HCT116 (cell line): ENCODE results near the gene SLC6A11. TPM values are rescaled to one million over a fixed set of nuclear protein-coding genes. Genes with fewer than 3 reads are reported as not detected.

Experiments used
- ATAC-seq: fragments of 200-7000 bp; cut with Tn5 transposase; 2 replicates; pipeline ENCODE4 v1.9.1; 2020; ENCODE audit warnings: mild to moderate bottlenecking, moderate library complexity
- BruUV-seq: library from RNA; stranded (reverse); fragments of 400-500 nt; replicated peaks from 2 replicates; lab custom pipeline; 2021; lab: Mats Ljungman, UMichigan
- CTCF ChIA-PET: fragments of 300-600 bp; sonication (Branson Sonifier 250); formaldehyde crosslinking; loops from one replicate; lab custom pipeline; 2021; ENCODE audit warnings: antibody characterized with exemption; lab: Charles Lee
- POLR2A ChIA-PET: fragments of 300-600, 350-600 bp; sonication (Branson Sonifier 250); formaldehyde crosslinking; loops from one replicate; lab custom pipeline; 2021; ENCODE audit warnings: antibody characterized with exemption; lab: Charles Lee
- RAD21 ChIA-PET, 2 experiments: fragments of 300-600 bp; sonication (Branson Sonifier 250); formaldehyde crosslinking; loops; one replicate each; lab custom pipeline; 2023; ENCODE audit warnings: low total read pairs in 2 of 2; ENCODE audit not compliant: uncharacterized antibody in 2 of 2, unreplicated experiment in 2 of 2, low non-redundant PET in 1 of 2; lab: Charles Lee
- DNase-seq: peaks from one replicate; pipeline ENCODE4 v3.0.0-alpha.2; 2010; ENCODE audit warnings: low read depth, low spot score
- H2AFZ ChIP-seq: fragments of 200-600 bp; shearing (Covaris generic), sonication (generic); 2 replicates; pipeline ENCODE4 v1.6.1; 2017; ENCODE audit warnings: low read depth, mixed run types, mixed read lengths, antibody characterized with exemption, low read length; ENCODE audit not compliant: poor library complexity, severe bottlenecking
- H3K27ac ChIP-seq: 2 replicates; pipeline ENCODE4 v1.5.1; 2012; ENCODE audit warnings: low read depth, low read length
- H3K27me3 ChIP-seq: fragments of 200-600 bp; sonication (generic); 2 replicates; pipeline ENCODE4 v1.6.1; 2016; ENCODE audit warnings: mixed run types, low read length, mixed read lengths; ENCODE audit not compliant: insufficient read depth
- H3K36me3 ChIP-seq, 2 experiments: fragments of 200-500 bp in 1 of 2; fragments of 200-600 bp in 1 of 2; sonication (Bioruptor generic) in 1 of 2; sonication (generic) in 1 of 2; 2 replicates each; pipeline versions ENCODE4 v1.5.1 to v1.6.1; 2014 to 2016; ENCODE audit warnings: low read length in 2 of 2, inconsistent platforms in 1 of 2, mixed read lengths in 1 of 2, mixed run types in 1 of 2; ENCODE audit not compliant: insufficient read depth in 2 of 2, control insufficient read depth in 1 of 2
- H3K4me1 ChIP-seq, 2 experiments: fragments of 200-600 bp in 1 of 2; sonication (generic) in 1 of 2; 2 replicates each; pipeline versions ENCODE4 v1.5.1 to v1.6.1; 2012 to 2017; ENCODE audit warnings: low read length in 2 of 2, inconsistent platforms in 1 of 2, mild to moderate bottlenecking in 1 of 2, mixed read lengths in 1 of 2, mixed run types in 1 of 2, moderate library complexity in 1 of 2; ENCODE audit not compliant: insufficient read depth in 2 of 2, control insufficient read depth in 1 of 2
- H3K4me2 ChIP-seq: fragments of 200-600 bp; sonication (generic); 2 replicates; pipeline ENCODE4 v1.6.1; 2017; ENCODE audit warnings: mixed run types, low read length, mixed read lengths
- H3K4me3 ChIP-seq, 2 experiments: fragments of 200-600 bp in 1 of 2; sonication (generic) in 1 of 2; replicated peaks in 1 of 2; 2 replicates each; pipeline ENCODE4 v1.5.1; 2011 to 2016; ENCODE audit warnings: low read length in 2 of 2, control low read depth in 1 of 2, low read depth in 1 of 2, mild to moderate bottlenecking in 1 of 2, mixed read lengths in 1 of 2, mixed run types in 1 of 2
- H3K79me2 ChIP-seq: fragments of 200-600 bp; sonication (generic); 2 replicates; pipeline ENCODE4 v1.6.1; 2017; ENCODE audit warnings: mild to moderate bottlenecking, mixed run types, low read length, moderate library complexity, mixed read lengths; ENCODE audit not compliant: insufficient read depth
- H3K9ac ChIP-seq: fragments of 200-600 bp; sonication (generic); 2 replicates; pipeline ENCODE4 v1.6.1; 2016; ENCODE audit warnings: low read length, mixed read lengths
- H3K9me2 ChIP-seq: fragments of 200-600 bp; sonication (generic), shearing (Covaris generic); 2 replicates; pipeline ENCODE4 v1.6.1; 2017; ENCODE audit warnings: mixed run types, mild to moderate bottlenecking, moderate library complexity; ENCODE audit not compliant: insufficient read depth
- H3K9me3 ChIP-seq, 2 experiments: fragments of 200-500 bp in 1 of 2; fragments of 200-600 bp in 1 of 2; sonication (Bioruptor generic) in 1 of 2; sonication (generic) in 1 of 2; 2 replicates each; pipeline ENCODE4 v1.6.1; 2014 to 2017; ENCODE audit warnings: low read length in 2 of 2, mixed read lengths in 2 of 2, inconsistent platforms in 1 of 2, low read depth in 1 of 2, mild to moderate bottlenecking in 1 of 2, mixed run types in 1 of 2, moderate library complexity in 1 of 2; ENCODE audit not compliant: control insufficient read depth in 1 of 2, insufficient read depth in 1 of 2
- H4K20me1 ChIP-seq: fragments of 200-600 bp; sonication (generic), shearing (Covaris generic); 2 replicates; pipeline ENCODE4 v1.6.1; 2017; ENCODE audit warnings: mixed run types, mild to moderate bottlenecking, moderate library complexity; ENCODE audit not compliant: insufficient read depth
- CBX3 ChIP-seq: IDR thresholded peaks from 2 replicates; pipeline ENCODE4 v1.6.1; 2012; ENCODE audit warnings: low read depth
- CEBPB ChIP-seq: IDR thresholded peaks from 2 replicates; pipeline ENCODE4 v1.6.1; 2012; ENCODE audit warnings: low read depth
- EGR1 ChIP-seq: IDR thresholded peaks from 2 replicates; pipeline ENCODE4 v1.6.1; 2012; ENCODE audit warnings: low read depth
- ELF1 ChIP-seq: IDR thresholded peaks from 2 replicates; pipeline ENCODE4 v1.6.1; 2012; ENCODE audit warnings: low read depth, borderline replicate concordance
- EZH2 ChIP-seq: fragments of 200-600 bp; sonication (generic); IDR thresholded peaks from 2 replicates; pipeline ENCODE4 v1.6.1; 2017; ENCODE audit warnings: antibody characterized with exemption, mixed run types
- FOSL1 ChIP-seq: IDR thresholded peaks from 2 replicates; pipeline ENCODE4 v1.6.1; 2012; ENCODE audit warnings: low read depth
- JUND ChIP-seq: IDR thresholded peaks from 2 replicates; pipeline ENCODE4 v1.6.1; 2012
- POLR2A ChIP-seq: IDR thresholded peaks from 2 replicates; pipeline ENCODE4 v1.7.0; 2011; ENCODE audit warnings: borderline replicate concordance; ENCODE audit not compliant: insufficient read depth, insufficient read length; ENCODE audit errors: extremely low read depth
- POLR2AphosphoS5 ChIP-seq: IDR thresholded peaks from 2 replicates; pipeline ENCODE4 v1.6.1; 2011; ENCODE audit warnings: mild to moderate bottlenecking, low read depth, low read length, moderate library complexity
- SIN3A ChIP-seq: IDR thresholded peaks from 2 replicates; pipeline ENCODE4 v1.6.1; 2012; ENCODE audit warnings: low read depth
- SP1 ChIP-seq: IDR thresholded peaks from 2 replicates; pipeline ENCODE4 v1.6.1; 2012; ENCODE audit warnings: low read depth
- SRF ChIP-seq: IDR thresholded peaks from 2 replicates; pipeline ENCODE4 v1.6.1; 2012; ENCODE audit warnings: low read depth
- ZNF274 ChIP-seq: fragments of 200-500 bp; sonication (Bioruptor generic); IDR thresholded peaks from 2 replicates; pipeline ENCODE4 v1.6.1; 2014; ENCODE audit warnings: mild to moderate bottlenecking, low read depth, low read length, inconsistent platforms
- intact Hi-C: fragments of 100-400 bp; cut with micrococcal nuclease; formaldehyde crosslinking; loops from 2 replicates; pipeline ENCODE4 v1.10.0; 2022
- total RNA-seq: library from RNA; stranded (reverse); gene quantifications from one replicate; pipeline ENCODE4 v1.2.1, GENCODE V29; 2021; ENCODE audit not compliant: unreplicated experiment
- TF ChIP-seq, protein P1 (sequence below): IDR thresholded peaks from 2 replicates; pipeline ENCODE4 v1.6.1; 2012
- TF ChIP-seq, protein P2 (sequence below): IDR thresholded peaks from 2 replicates; pipeline ENCODE4 v1.6.1; 2011; ENCODE audit warnings: mild to moderate bottlenecking, low read length, moderate library complexity; ENCODE audit not compliant: insufficient replicate concordance; ENCODE audit errors: extremely low read depth
- TF ChIP-seq, protein P3 (sequence below): IDR thresholded peaks from 2 replicates; pipeline ENCODE4 v1.6.1; 2012; ENCODE audit warnings: low read depth

Gene SLC6A11
- total RNA-seq, 1 experiment from 2014 or later = not detected

DNA sequence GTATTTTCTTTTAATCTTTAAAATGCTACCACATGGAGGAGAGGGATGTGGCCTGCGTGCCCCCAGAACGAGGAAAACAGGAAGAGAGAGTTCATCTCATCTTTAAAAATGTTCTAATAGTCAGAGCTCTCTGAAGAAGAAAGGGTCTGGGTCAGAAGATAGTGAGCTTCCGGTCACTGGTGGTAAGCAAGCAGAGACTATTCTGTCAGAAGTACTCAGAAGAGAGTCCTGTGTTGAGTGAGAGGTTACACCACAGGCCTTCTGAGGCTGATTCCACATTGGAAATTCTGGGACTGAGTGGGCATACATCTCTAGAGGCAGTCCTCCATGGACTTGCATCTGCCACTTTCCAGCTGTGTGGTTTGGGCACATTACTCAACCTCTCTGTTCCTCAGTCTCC, 94.3 kb downstream of the SLC6A11 start:
- no TSS peak for BruUV-seq
- DNase-seq (no peak), ATAC-seq (no peak)
- H3K27me3 ChIP-seq = peaks cover 3% of the 10 kb centered on the region; the same call in 1 of the 2 replicates
- ChIA-PET CTCF (no interaction called here), RAD21 (no interaction called here), POLR2A (no interaction called here)
- intact Hi-C loops = no loop called here
- no peaks in the 10 kb centered on the region for H3K9me2 ChIP-seq
- no peaks in the 10 kb centered on the region for H4K20me1 ChIP-seq
- H3K79me2 ChIP-seq = no peaks in the 10 kb centered on the region
- TF ChIP-seq CBX3 = no peak
- TF ChIP-seq FOSL1 = no peak
- no peak for TF ChIP-seq ZNF274
- TF ChIP-seq SRF = no peak
- TF ChIP-seq, protein P1, sequence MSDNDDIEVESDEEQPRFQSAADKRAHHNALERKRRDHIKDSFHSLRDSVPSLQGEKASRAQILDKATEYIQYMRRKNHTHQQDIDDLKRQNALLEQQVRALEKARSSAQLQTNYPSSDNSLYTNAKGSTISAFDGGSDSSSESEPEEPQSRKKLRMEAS = no peak
- no peak for TF ChIP-seq ELF1
- TF ChIP-seq, protein P2, sequence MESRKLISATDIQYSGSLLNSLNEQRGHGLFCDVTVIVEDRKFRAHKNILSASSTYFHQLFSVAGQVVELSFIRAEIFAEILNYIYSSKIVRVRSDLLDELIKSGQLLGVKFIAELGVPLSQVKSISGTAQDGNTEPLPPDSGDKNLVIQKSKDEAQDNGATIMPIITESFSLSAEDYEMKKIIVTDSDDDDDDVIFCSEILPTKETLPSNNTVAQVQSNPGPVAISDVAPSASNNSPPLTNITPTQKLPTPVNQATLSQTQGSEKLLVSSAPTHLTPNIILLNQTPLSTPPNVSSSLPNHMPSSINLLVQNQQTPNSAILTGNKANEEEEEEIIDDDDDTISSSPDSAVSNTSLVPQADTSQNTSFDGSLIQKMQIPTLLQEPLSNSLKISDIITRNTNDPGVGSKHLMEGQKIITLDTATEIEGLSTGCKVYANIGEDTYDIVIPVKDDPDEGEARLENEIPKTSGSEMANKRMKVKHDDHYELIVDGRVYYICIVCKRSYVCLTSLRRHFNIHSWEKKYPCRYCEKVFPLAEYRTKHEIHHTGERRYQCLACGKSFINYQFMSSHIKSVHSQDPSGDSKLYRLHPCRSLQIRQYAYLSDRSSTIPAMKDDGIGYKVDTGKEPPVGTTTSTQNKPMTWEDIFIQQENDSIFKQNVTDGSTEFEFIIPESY = no peak
- TF ChIP-seq, protein P3, sequence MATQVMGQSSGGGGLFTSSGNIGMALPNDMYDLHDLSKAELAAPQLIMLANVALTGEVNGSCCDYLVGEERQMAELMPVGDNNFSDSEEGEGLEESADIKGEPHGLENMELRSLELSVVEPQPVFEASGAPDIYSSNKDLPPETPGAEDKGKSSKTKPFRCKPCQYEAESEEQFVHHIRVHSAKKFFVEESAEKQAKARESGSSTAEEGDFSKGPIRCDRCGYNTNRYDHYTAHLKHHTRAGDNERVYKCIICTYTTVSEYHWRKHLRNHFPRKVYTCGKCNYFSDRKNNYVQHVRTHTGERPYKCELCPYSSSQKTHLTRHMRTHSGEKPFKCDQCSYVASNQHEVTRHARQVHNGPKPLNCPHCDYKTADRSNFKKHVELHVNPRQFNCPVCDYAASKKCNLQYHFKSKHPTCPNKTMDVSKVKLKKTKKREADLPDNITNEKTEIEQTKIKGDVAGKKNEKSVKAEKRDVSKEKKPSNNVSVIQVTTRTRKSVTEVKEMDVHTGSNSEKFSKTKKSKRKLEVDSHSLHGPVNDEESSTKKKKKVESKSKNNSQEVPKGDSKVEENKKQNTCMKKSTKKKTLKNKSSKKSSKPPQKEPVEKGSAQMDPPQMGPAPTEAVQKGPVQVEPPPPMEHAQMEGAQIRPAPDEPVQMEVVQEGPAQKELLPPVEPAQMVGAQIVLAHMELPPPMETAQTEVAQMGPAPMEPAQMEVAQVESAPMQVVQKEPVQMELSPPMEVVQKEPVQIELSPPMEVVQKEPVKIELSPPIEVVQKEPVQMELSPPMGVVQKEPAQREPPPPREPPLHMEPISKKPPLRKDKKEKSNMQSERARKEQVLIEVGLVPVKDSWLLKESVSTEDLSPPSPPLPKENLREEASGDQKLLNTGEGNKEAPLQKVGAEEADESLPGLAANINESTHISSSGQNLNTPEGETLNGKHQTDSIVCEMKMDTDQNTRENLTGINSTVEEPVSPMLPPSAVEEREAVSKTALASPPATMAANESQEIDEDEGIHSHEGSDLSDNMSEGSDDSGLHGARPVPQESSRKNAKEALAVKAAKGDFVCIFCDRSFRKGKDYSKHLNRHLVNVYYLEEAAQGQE = no peak
- no peak for TF ChIP-seq JUND
- TF ChIP-seq SIN3A = no peak
- TF ChIP-seq POLR2AphosphoS5 = no peak
- TF ChIP-seq EZH2 = no peak
- TF ChIP-seq CEBPB = no peak
- TF ChIP-seq EGR1 = no peak
- TF ChIP-seq SP1 = no peak
- no peak for TF ChIP-seq POLR2A
- peaks cover 10 to 16% of the 10 kb centered on the region in 2 experiments; a peak in 2 of 4 replicates for H3K9me3 ChIP-seq
- no peak overlapping the region for H3K4me3 ChIP-seq
- H2AFZ ChIP-seq = no peak overlapping the region
- H3K4me2 ChIP-seq = no peak overlapping the region
- H3K36me3 ChIP-seq = no peaks in the 10 kb centered on the region
- no peak overlapping the region for H3K9ac ChIP-seq
- H3K27ac ChIP-seq = no peak overlapping the region
- H3K4me1 ChIP-seq = no peaks in the 10 kb centered on the region
